SK-N-MC (cell line): Measurements from ENCODE around the gene SEPTIN1.
A peak's percentile ranks its signal among the peaks of the same experiment; 100 is the strongest.

Experiments used
- DNase-seq: peaks from one replicate; pipeline ENCODE4 v3.0.0-alpha.2; 2011; ENCODE audit warnings: low read depth, low spot score
- H3K27ac ChIP-seq: fragments of 200-600 bp; sonication (generic); 2 replicates; pipeline ENCODE4 v1.5.1; 2016; ENCODE audit warnings: mixed run types
- H3K36me3 ChIP-seq: fragments of 200-600 bp; sonication (generic); 2 replicates; pipeline ENCODE4 v1.6.1; 2017; ENCODE audit warnings: antibody characterized with exemption, low read length, mixed read lengths; ENCODE audit not compliant: insufficient read depth
- H3K4me3 ChIP-seq: fragments of 200-600 bp; sonication (generic); 2 replicates; pipeline ENCODE4 v1.5.1; 2016
- H3K9ac ChIP-seq: fragments of 200-600 bp; sonication (generic); 2 replicates; pipeline ENCODE4 v1.8.0; 2017; ENCODE audit warnings: mixed run types, mixed read lengths; ENCODE audit not compliant: insufficient read length
- H3K9me3 ChIP-seq: fragments of 200-600 bp; sonication (generic); 2 replicates; pipeline ENCODE4 v1.6.1; 2017; ENCODE audit warnings: low read depth, mild to moderate bottlenecking, antibody characterized with exemption, low read length, moderate library complexity, mixed read lengths
- EZH2 ChIP-seq: fragments of 200-600 bp; sonication (generic); IDR thresholded peaks from one replicate; pipeline ENCODE4 v1.6.1; 2017; ENCODE audit warnings: antibody characterized with exemption
- FOXP2 ChIP-seq: optimal IDR thresholded peaks from 2 replicates; pipeline ENCODE3; 2011; ENCODE audit warnings: mild to moderate bottlenecking, moderate library complexity; ENCODE audit not compliant: insufficient read depth; ENCODE audit errors: extremely low read length, control extremely low read depth
- POLR2AphosphoS5 ChIP-seq: IDR thresholded peaks from 2 replicates; pipeline ENCODE4 v1.6.1; 2012; ENCODE audit warnings: mild to moderate bottlenecking, low read depth, low read length, borderline replicate concordance

SEPTIN1 gene

GRCh38 chr16:30380072-30380802 is 2.1 kb downstream of the SEPTIN1 start:
- Histone ChIP-seq H3K9ac (no peak overlapping the region), H3K36me3 (no peaks in the 10 kb centered on the region), H3K27ac (no peak overlapping the region), H3K4me3 (no peak overlapping the region), H3K9me3 (no peaks in the 10 kb centered on the region)
- no peak for DNase-seq
- TF ChIP-seq EZH2 (no peak), FOXP2 (no peak), POLR2AphosphoS5 (no peak)

GRCh38 chr16:30379158-30379783 is 3.1 kb downstream of the SEPTIN1 start:
- Histone ChIP-seq H3K36me3 (no peaks in the 10 kb centered on the region), H3K4me3 (peak overlapping the region; percentile 96), H3K27ac (no peak overlapping the region), H3K9me3 (no peaks in the 10 kb centered on the region), H3K9ac (no peak overlapping the region)
- TF ChIP-seq POLR2AphosphoS5 (no peak), EZH2 (no peak), FOXP2 (no peak)
- DNase-seq = no peak

- TF ChIP-seq POLR2AphosphoS5 (peak; percentile 89), EZH2 (no peak), FOXP2 (no peak)
- Histone ChIP-seq H3K36me3 (no peaks in the 10 kb centered on the region), H3K4me3 (peak overlapping the region; percentile 96)
These were observed 3.9 kb downstream of the SEPTIN1 start for GRCh38 chr16:30378236-30379157.

GRCh38 chr16:30377812-30378235 is 4.5 kb downstream of the SEPTIN1 start:
- TF ChIP-seq FOXP2 (no peak), POLR2AphosphoS5 (peak; percentile 72)
- DNase-seq = no peak
- peak overlapping the region; percentile 97 for H3K27ac ChIP-seq

More at GRCh38 chr16:30378236-30379157, 3.9 kb downstream of the SEPTIN1 start:
- peak; percentile 67 for DNase-seq
- Histone ChIP-seq H3K27ac (peak overlapping the region; percentile 97), H3K9ac (peak overlapping the region; percentile 92), H3K9me3 (no peaks in the 10 kb centered on the region)

GRCh38 chr16:30377050-30377811 is 5.1 kb downstream of the SEPTIN1 start:
- Histone ChIP-seq H3K9ac (peak overlapping the region; percentile 92), H3K9me3 (no peaks in the 10 kb centered on the region), H3K36me3 (no peaks in the 10 kb centered on the region), H3K4me3 (peak overlapping the region; percentile 96), H3K27ac (peak overlapping the region; percentile 97)
- no peak for DNase-seq
- TF ChIP-seq POLR2AphosphoS5 = no peak
- TF ChIP-seq FOXP2 = no peak
- no peak for TF ChIP-seq EZH2

More at GRCh38 chr16:30377812-30378235, 4.5 kb downstream of the SEPTIN1 start:
- Histone ChIP-seq H3K4me3 (peak overlapping the region; percentile 96), H3K9me3 (no peaks in the 10 kb centered on the region), H3K9ac (peak overlapping the region; percentile 92), H3K36me3 (no peaks in the 10 kb centered on the region)

- H3K9ac ChIP-seq = no peak overlapping the region
- TF ChIP-seq EZH2 (no peak), POLR2AphosphoS5 (no peak)
- DNase-seq = no peak
- H3K36me3 ChIP-seq = no peaks in the 10 kb centered on the region
- H3K27ac ChIP-seq = no peak overlapping the region
- H3K4me3 ChIP-seq = no peak overlapping the region
- no peaks in the 10 kb centered on the region for H3K9me3 ChIP-seq
These were observed 5.9 kb downstream of the SEPTIN1 start for GRCh38 chr16:30376461-30376902.

- no peak overlapping the region for H3K9ac ChIP-seq
- no peak overlapping the region for H3K27ac ChIP-seq
- H3K4me3 ChIP-seq = no peak overlapping the region
- no peak for DNase-seq
- TF ChIP-seq POLR2AphosphoS5 = no peak
- no peak for TF ChIP-seq EZH2
- no peak for TF ChIP-seq FOXP2
- no peaks in the 10 kb centered on the region for H3K36me3 ChIP-seq
- no peaks in the 10 kb centered on the region for H3K9me3 ChIP-seq
These were observed 6.5 kb downstream of the SEPTIN1 start for GRCh38 chr16:30375864-30376263.

GRCh38 chr16:30374538-30374937 is 7.8 kb downstream of the SEPTIN1 start, which contains the start of gene MYL11:
Gene MYL11, plus strand, starts transcription at chr16:30374802. Its CDS starts 56 bp downstream, at chr16:30374858.
- H3K9me3 ChIP-seq = no peaks in the 10 kb centered on the region
- H3K9ac ChIP-seq = no peak within 1 kb of the TSS
- H3K4me3 ChIP-seq = no peak within 1 kb of the TSS
- H3K36me3 ChIP-seq = no peaks in the 10 kb centered on the region
- no peak within 1 kb of the TSS for H3K27ac ChIP-seq
- no peak for DNase-seq
- TF ChIP-seq EZH2 (no peak), POLR2AphosphoS5 (no peak), FOXP2 (no peak)
